Fibroblast of peridontal ligament (primary cell): Measurements from ENCODE around the gene SACM1L.
A peak's percentile ranks its signal among the peaks of the same experiment; 100 is the strongest.
"Not testable (repeated sequence)": the region's sequence is repeated elsewhere in the genome, so short reads cannot be mapped to it uniquely, and the experiment has no call there.

Source experiments
- DNase-seq: peaks from one replicate; pipeline ENCODE4 v3.0.0-alpha.2; 2010; ENCODE audit errors: extremely low read depth

The SACM1L gene

GRCh38 chr3:45666757-45667431, 22.3 kb upstream of the SACM1L start:
- peak; percentile 76 for DNase-seq

GRCh38 chr3:45667569-45667934, 21.6 kb upstream of the SACM1L start:
- no peak for DNase-seq

GRCh38 chr3:45670436-45670835, 18.8 kb upstream of the SACM1L start:
- DNase-seq, result no peak

- peak; percentile 99 for DNase-seq
These were observed 18.2 kb upstream of the SACM1L start for GRCh38 chr3:45670991-45671390.

- DNase-seq, result no peak
These were observed 15.9 kb upstream of the SACM1L start for GRCh38 chr3:45673273-45673672.

- no peak for DNase-seq
These were observed 12.7 kb upstream of the SACM1L start for GRCh38 chr3:45676325-45677032.

GRCh38 chr3:45677033-45677446, 12.2 kb upstream of the SACM1L start:
- peak; percentile 36 for DNase-seq

- DNase-seq, result no peak
These were observed 11.4 kb upstream of the SACM1L start for GRCh38 chr3:45677841-45678240.

- DNase-seq, result no peak
These were observed 9.4 kb upstream of the SACM1L start for GRCh38 chr3:45679805-45680204.

GRCh38 chr3:45681221-45681620, 8.0 kb upstream of the SACM1L start:
- no peak for DNase-seq

- DNase-seq, result no peak
These were observed 7.3 kb upstream of the SACM1L start for GRCh38 chr3:45681846-45682245.

GRCh38 chr3:45682311-45682710, 6.9 kb upstream of the SACM1L start:
- DNase-seq, result no peak

- DNase-seq, result no peak
These were observed 6.4 kb upstream of the SACM1L start for GRCh38 chr3:45682786-45683185.

GRCh38 chr3:45683417-45684326, 5.5 kb upstream of the SACM1L start:
- no peak for DNase-seq

GRCh38 chr3:45684327-45684892, 4.8 kb upstream of the SACM1L start:
- DNase-seq, result no peak

GRCh38 chr3:45685722-45686121, 3.5 kb upstream of the SACM1L start:
- DNase-seq, result not testable (repeated sequence)

GRCh38 chr3:45686850-45687249, 2.3 kb upstream of the SACM1L start:
- DNase-seq, result no peak

GRCh38 chr3:45687828-45688193, 1.4 kb upstream of the SACM1L start:
- DNase-seq, result no peak

GRCh38 chr3:45688194-45688881, 858 bp upstream of the SACM1L start:
- DNase-seq, result peak; percentile 22

GRCh38 chr3:45689787-45690145, 570 bp downstream of the SACM1L start:
- DNase-seq, result no peak

GRCh38 chr3:45690336-45691035, 1.3 kb downstream of the SACM1L start:
- DNase-seq, result peak; percentile 17
